HL-60 (cell line): ENCODE measurements around the gene AFAP1L1.

Experiments
- POLR2AphosphoS5 ChIP-seq: IDR thresholded peaks from 2 replicates; pipeline ENCODE4 v1.6.1; 2012; ENCODE audit warnings: low read depth
- TF ChIP-seq, protein P1 (sequence below): IDR thresholded peaks from one replicate; pipeline ENCODE4 v1.5.1; 2011; ENCODE audit warnings: low read length, control low read depth, inconsistent platforms; ENCODE audit not compliant: insufficient read depth
- TF ChIP-seq, protein P2 (sequence below): IDR thresholded peaks from 2 replicates; pipeline ENCODE4 v1.6.1; 2012; ENCODE audit warnings: low read depth; ENCODE audit not compliant: insufficient replicate concordance

DNA sequence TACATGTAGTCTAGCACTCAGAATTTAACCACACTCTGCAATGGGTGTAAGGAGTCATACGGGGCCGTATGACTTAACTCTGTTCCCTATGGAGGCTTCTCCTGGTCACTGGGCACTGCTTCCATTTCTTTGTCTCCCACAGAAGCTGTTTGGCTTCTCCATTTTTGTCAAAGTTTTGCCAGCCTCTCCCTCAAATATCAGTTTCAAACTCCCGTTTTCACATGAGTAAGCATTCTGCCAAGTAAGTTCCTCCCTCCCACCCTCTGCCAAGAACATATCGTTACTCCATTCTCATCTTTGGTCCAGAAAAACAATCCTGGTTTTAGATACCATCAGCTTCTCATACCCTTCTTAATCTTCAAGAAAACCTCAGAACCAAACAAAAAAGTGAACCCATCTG, 6.1 kb downstream of the AFAP1L1 start:
- TF ChIP-seq, protein P1, sequence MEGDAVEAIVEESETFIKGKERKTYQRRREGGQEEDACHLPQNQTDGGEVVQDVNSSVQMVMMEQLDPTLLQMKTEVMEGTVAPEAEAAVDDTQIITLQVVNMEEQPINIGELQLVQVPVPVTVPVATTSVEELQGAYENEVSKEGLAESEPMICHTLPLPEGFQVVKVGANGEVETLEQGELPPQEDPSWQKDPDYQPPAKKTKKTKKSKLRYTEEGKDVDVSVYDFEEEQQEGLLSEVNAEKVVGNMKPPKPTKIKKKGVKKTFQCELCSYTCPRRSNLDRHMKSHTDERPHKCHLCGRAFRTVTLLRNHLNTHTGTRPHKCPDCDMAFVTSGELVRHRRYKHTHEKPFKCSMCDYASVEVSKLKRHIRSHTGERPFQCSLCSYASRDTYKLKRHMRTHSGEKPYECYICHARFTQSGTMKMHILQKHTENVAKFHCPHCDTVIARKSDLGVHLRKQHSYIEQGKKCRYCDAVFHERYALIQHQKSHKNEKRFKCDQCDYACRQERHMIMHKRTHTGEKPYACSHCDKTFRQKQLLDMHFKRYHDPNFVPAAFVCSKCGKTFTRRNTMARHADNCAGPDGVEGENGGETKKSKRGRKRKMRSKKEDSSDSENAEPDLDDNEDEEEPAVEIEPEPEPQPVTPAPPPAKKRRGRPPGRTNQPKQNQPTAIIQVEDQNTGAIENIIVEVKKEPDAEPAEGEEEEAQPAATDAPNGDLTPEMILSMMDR = no peak
- TF ChIP-seq POLR2AphosphoS5 = no peak
- TF ChIP-seq, protein P2, sequence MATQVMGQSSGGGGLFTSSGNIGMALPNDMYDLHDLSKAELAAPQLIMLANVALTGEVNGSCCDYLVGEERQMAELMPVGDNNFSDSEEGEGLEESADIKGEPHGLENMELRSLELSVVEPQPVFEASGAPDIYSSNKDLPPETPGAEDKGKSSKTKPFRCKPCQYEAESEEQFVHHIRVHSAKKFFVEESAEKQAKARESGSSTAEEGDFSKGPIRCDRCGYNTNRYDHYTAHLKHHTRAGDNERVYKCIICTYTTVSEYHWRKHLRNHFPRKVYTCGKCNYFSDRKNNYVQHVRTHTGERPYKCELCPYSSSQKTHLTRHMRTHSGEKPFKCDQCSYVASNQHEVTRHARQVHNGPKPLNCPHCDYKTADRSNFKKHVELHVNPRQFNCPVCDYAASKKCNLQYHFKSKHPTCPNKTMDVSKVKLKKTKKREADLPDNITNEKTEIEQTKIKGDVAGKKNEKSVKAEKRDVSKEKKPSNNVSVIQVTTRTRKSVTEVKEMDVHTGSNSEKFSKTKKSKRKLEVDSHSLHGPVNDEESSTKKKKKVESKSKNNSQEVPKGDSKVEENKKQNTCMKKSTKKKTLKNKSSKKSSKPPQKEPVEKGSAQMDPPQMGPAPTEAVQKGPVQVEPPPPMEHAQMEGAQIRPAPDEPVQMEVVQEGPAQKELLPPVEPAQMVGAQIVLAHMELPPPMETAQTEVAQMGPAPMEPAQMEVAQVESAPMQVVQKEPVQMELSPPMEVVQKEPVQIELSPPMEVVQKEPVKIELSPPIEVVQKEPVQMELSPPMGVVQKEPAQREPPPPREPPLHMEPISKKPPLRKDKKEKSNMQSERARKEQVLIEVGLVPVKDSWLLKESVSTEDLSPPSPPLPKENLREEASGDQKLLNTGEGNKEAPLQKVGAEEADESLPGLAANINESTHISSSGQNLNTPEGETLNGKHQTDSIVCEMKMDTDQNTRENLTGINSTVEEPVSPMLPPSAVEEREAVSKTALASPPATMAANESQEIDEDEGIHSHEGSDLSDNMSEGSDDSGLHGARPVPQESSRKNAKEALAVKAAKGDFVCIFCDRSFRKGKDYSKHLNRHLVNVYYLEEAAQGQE = no peak
